Gastroesophageal sphincter (tissue), 3 donors: ENCODE data around the gene EIF6.

Experiments used
- CTCF ChIP-seq, 4 experiments: fragments of 200-600 bp in 2 of 4; fragments of 450-650 bp in 2 of 4; sonication (generic) in 1 of 4; IDR thresholded peaks; one replicate each; pipeline ENCODE4 v1.5.1; 2017 to 2019; ENCODE audit warnings: antibody characterized with exemption in 4 of 4, mild to moderate bottlenecking in 2 of 4, moderate library complexity in 2 of 4
- EP300 ChIP-seq: sonication (generic); formaldehyde crosslinking; IDR thresholded peaks from one replicate; pipeline ENCODE4 v1.6.1; 2017; ENCODE audit warnings: antibody characterized with exemption, mild to moderate bottlenecking
- POLR2A ChIP-seq, 2 donors: fragments of 450-650 bp; IDR thresholded peaks; one replicate each; pipeline ENCODE4 v1.6.1; 2017; ENCODE audit warnings: antibody characterized with exemption in 2 of 2, mild to moderate bottlenecking in 2 of 2, moderate library complexity in 1 of 2

DNA sequence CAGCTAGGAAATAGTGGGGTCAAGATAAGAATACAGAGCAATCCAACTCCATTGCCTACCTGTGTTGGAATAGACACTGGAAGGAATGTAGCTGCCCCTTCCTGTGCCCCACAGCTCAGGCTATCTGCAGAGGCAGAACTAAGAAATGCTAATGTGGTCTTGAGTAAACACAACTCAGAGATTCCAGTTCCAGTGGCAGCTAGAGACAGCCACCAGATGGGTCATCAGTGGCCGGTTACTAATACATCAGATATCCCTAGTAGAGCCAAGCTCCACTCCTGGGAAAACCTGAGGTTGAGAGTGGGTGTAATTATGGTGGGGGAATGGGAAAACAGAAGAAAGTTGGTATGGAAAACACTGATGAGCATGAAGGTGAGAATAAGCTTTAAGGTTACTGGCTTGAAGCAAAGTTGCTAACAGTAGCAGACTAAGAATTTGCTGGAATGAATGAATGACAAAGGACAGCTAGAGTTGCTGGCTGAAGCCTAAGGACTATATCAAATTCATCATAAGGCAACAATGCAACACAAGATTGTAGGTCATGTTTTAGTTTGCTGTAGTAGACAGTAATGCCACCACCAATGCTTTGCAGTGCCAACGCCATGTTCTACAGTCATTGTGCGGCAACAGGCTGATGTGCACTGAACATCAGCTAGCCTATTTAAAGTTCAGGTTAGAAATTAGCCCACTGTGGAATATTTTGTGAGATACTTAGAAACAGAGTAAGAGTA, 36.0 kb upstream of the EIF6 start:
- TF ChIP-seq CTCF (IDR thresholded peaks at IDR 0.05) = no peak
- no peak for TF ChIP-seq EP300
- no peak for TF ChIP-seq POLR2A (IDR thresholded peaks at IDR 0.05)
